DND-41 (cell line): ENCODE measurements around the gene KRTAP4-5.

Source experiments
- ATAC-seq: fragments of 200-7000 bp; cut with Tn5 transposase; 3 replicates; pipeline ENCODE4 v1.9.1; 2021; ENCODE audit warnings: low read depth; ENCODE audit not compliant: insufficient read depth
- DNase-seq: peaks from one replicate; pipeline ENCODE4 v3.0.0-alpha.2; 2020
- H2AFZ ChIP-seq: 2 replicates; pipeline ENCODE4 v1.6.0; 2012; ENCODE audit warnings: low read depth, low read length
- H3K27ac ChIP-seq: 2 replicates; pipeline ENCODE4 v1.5.1; 2012; ENCODE audit warnings: low read length, inconsistent platforms
- H3K27me3 ChIP-seq: fragments of 200-600 bp; sonication (generic); 2 replicates; pipeline ENCODE4 v1.6.0; 2012; ENCODE audit warnings: low read length, mild to moderate bottlenecking, inconsistent platforms; ENCODE audit not compliant: insufficient read depth, poor library complexity
- H3K36me3 ChIP-seq: 2 replicates; pipeline ENCODE4 v1.5.1; 2012; ENCODE audit warnings: low read length, inconsistent platforms; ENCODE audit not compliant: insufficient read depth
- H3K4me1 ChIP-seq: 2 replicates; pipeline ENCODE4 v1.5.1; 2012; ENCODE audit warnings: mild to moderate bottlenecking, low read length; ENCODE audit not compliant: insufficient read depth
- H3K4me2 ChIP-seq: 2 replicates; pipeline ENCODE4 v1.6.0; 2012; ENCODE audit warnings: mild to moderate bottlenecking, moderate library complexity, low read length, inconsistent platforms; ENCODE audit not compliant: insufficient read depth
- H3K4me3 ChIP-seq, 2 experiments: fragments of 200-600 bp in 1 of 2; shearing (Covaris generic) in 1 of 2; 2 replicates each; pipeline ENCODE4 v1.5.1; 2012 to 2016; ENCODE audit warnings: inconsistent platforms in 2 of 2, low read length in 2 of 2, mild to moderate bottlenecking in 2 of 2, low read depth in 1 of 2, moderate library complexity in 1 of 2
- H3K79me2 ChIP-seq: 2 replicates; pipeline ENCODE4 v1.6.0; 2012; ENCODE audit warnings: low read length, inconsistent platforms; ENCODE audit not compliant: insufficient read depth
- H3K9ac ChIP-seq: 2 replicates; pipeline ENCODE4 v1.6.0; 2012; ENCODE audit warnings: low read depth, mild to moderate bottlenecking, inconsistent platforms, low read length, moderate library complexity
- H3K9me3 ChIP-seq: 2 replicates; pipeline ENCODE4 v1.5.1; 2012; ENCODE audit warnings: low read length, moderate library complexity, mild to moderate bottlenecking, inconsistent platforms; ENCODE audit not compliant: insufficient read depth, severe bottlenecking
- H4K20me1 ChIP-seq: 2 replicates; pipeline ENCODE4 v1.6.0; 2012; ENCODE audit warnings: low read length; ENCODE audit not compliant: insufficient read depth
- CTCF ChIP-seq: IDR thresholded peaks from 2 replicates; pipeline ENCODE4 v1.5.1; 2012; ENCODE audit warnings: borderline replicate concordance, low read length, moderate library complexity, mild to moderate bottlenecking; ENCODE audit not compliant: poor library complexity, severe bottlenecking; ENCODE audit errors: extremely low read depth
- EZH2 ChIP-seq: IDR thresholded peaks from 3 replicates; pipeline ENCODE4 v1.6.1; 2012; ENCODE audit warnings: borderline replicate concordance, low read depth, mild to moderate bottlenecking, moderate library complexity, low read length, inconsistent platforms; ENCODE audit not compliant: severe bottlenecking

The KRTAP4-5 gene

GRCh38 chr17:41186872-41187271, 37.2 kb upstream of the KRTAP4-5 start:
- Histone ChIP-seq H3K27me3 (peaks cover 3% of the 10 kb centered on the region), H3K9ac (no peak overlapping the region), H3K27ac (no peak overlapping the region), H3K36me3 (no peaks in the 10 kb centered on the region), H3K4me3 (no peak overlapping the region), H3K4me1 (no peaks in the 10 kb centered on the region), H3K9me3 (no peaks in the 10 kb centered on the region), H3K79me2 (no peaks in the 10 kb centered on the region), H4K20me1 (no peaks in the 10 kb centered on the region), H3K4me2 (no peak overlapping the region), H2AFZ (no peak overlapping the region)
- TF ChIP-seq EZH2, result no peak
- no peak for TF ChIP-seq CTCF
- DNase-seq (no peak), ATAC-seq (no peak)

- Histone ChIP-seq H3K4me3 (no peak overlapping the region), H3K4me2 (no peak overlapping the region), H2AFZ (no peak overlapping the region), H3K27me3 (peaks cover 3% of the 10 kb centered on the region), H3K9me3 (no peaks in the 10 kb centered on the region), H4K20me1 (no peaks in the 10 kb centered on the region), H3K9ac (no peak overlapping the region), H3K36me3 (no peaks in the 10 kb centered on the region), H3K4me1 (no peaks in the 10 kb centered on the region), H3K27ac (no peak overlapping the region), H3K79me2 (no peaks in the 10 kb centered on the region)
- ATAC-seq (no peak), DNase-seq (no peak)
- TF ChIP-seq EZH2 (no peak), CTCF (no peak)
These were observed 35.4 kb upstream of the KRTAP4-5 start for GRCh38 chr17:41185001-41185400.

- H4K20me1 ChIP-seq, result no peaks in the 10 kb centered on the region
- H3K79me2 ChIP-seq, result no peaks in the 10 kb centered on the region
- H3K27me3 ChIP-seq, result peaks cover 5% of the 10 kb centered on the region
- ATAC-seq (no peak), DNase-seq (no peak)
- TF ChIP-seq EZH2, result no peak
- TF ChIP-seq CTCF, result no peak
- no peaks in the 10 kb centered on the region for H3K9me3 ChIP-seq
- no peak within 1 kb of the TSS for H3K4me3 ChIP-seq
- H2AFZ ChIP-seq, result no peak within 1 kb of the TSS
- H3K36me3 ChIP-seq, result no peaks in the 10 kb centered on the region
- no peak within 1 kb of the TSS for H3K9ac ChIP-seq
- H3K4me2 ChIP-seq, result no peak within 1 kb of the TSS
- H3K4me1 ChIP-seq, result no peaks in the 10 kb centered on the region
- H3K27ac ChIP-seq, result no peak within 1 kb of the TSS
These were observed 34.9 kb upstream of the KRTAP4-5 start, which contains the start of gene KRTAP4-1 for GRCh38 chr17:41184480-41184961. Gene KRTAP4-1, minus strand, starts transcription at chr17:41184911. Its CDS starts 57 bp downstream, at chr17:41184854.
